ES-I3 (cell line): Measurements from ENCODE around the gene TIGD3.

ENCODE experiments used
- H3K36me3 ChIP-seq: 2 replicates; pipeline ENCODE4 v1.6.1; 2013; ENCODE audit warnings: mild to moderate bottlenecking, low read length, control low read depth, moderate library complexity; ENCODE audit not compliant: insufficient read depth
- H3K4me1 ChIP-seq: 2 replicates; pipeline ENCODE4 v1.6.1; 2013; ENCODE audit warnings: mild to moderate bottlenecking, control low read depth, low read length; ENCODE audit not compliant: insufficient read depth
- H3K9ac ChIP-seq: 2 replicates; pipeline ENCODE4 v1.6.1; 2013; ENCODE audit warnings: low read depth, mild to moderate bottlenecking, low read length, moderate library complexity
- H3K9me3 ChIP-seq: 2 replicates; pipeline ENCODE4 v1.6.1; 2013; ENCODE audit warnings: mild to moderate bottlenecking, low read length, moderate library complexity; ENCODE audit not compliant: control insufficient read depth, insufficient read depth

Gene TIGD3

GRCh38 chr11:65354265-65355012, at the start of gene TIGD3:
TSS of gene TIGD3 (plus strand) at chr11:65354751. CDS start at chr11:65355809, 1,058 bp downstream.
- Histone ChIP-seq H3K36me3 (no peaks in the 10 kb centered on the region; the same call in 1 of the 2 replicates), H3K9ac (peak within 1 kb of the TSS; percentile 74; the same call in 1 of the 2 replicates), H3K9me3 (no peaks in the 10 kb centered on the region), H3K4me1 (peaks cover 4% of the 10 kb centered on the region; the same call in 1 of the 2 replicates)

- Histone ChIP-seq H3K36me3 (no peaks in the 10 kb centered on the region; the same call in 1 of the 2 replicates), H3K4me1 (peaks cover 15% of the 10 kb centered on the region), H3K9ac (no peak overlapping the region), H3K9me3 (no peaks in the 10 kb centered on the region)
Measured at GRCh38 chr11:65305501-65306268, 48.9 kb upstream of the TIGD3 start.

- Histone ChIP-seq H3K9me3 (no peaks in the 10 kb centered on the region), H3K4me1 (peaks cover 15% of the 10 kb centered on the region; the same call in 1 of the 2 replicates), H3K9ac (no peak overlapping the region), H3K36me3 (no peaks in the 10 kb centered on the region; the same call in 1 of the 2 replicates)
Measured at GRCh38 chr11:65307298-65308229, 47.0 kb upstream of the TIGD3 start.

- Histone ChIP-seq H3K9ac (no peak overlapping the region), H3K4me1 (peaks cover 15% of the 10 kb centered on the region; the same call in 1 of the 2 replicates), H3K36me3 (no peaks in the 10 kb centered on the region; the same call in 1 of the 2 replicates), H3K9me3 (no peaks in the 10 kb centered on the region)
Measured at GRCh38 chr11:65308281-65308891, 46.2 kb upstream of the TIGD3 start.

- no peak overlapping the region for H3K9ac ChIP-seq
- H3K36me3 ChIP-seq, result no peaks in the 10 kb centered on the region
- no peaks in the 10 kb centered on the region for H3K9me3 ChIP-seq
- H3K4me1 ChIP-seq, result peaks cover 15% of the 10 kb centered on the region; the same call in 1 of the 2 replicates
Measured at GRCh38 chr11:65309006-65309405, 45.5 kb upstream of the TIGD3 start.

GRCh38 chr11:65310215-65310614, 44.3 kb upstream of the TIGD3 start:
- Histone ChIP-seq H3K36me3 (no peaks in the 10 kb centered on the region), H3K9ac (no peak overlapping the region), H3K9me3 (no peaks in the 10 kb centered on the region), H3K4me1 (peaks cover 15% of the 10 kb centered on the region; the same call in 1 of the 2 replicates)

- H3K9ac ChIP-seq, result no peak overlapping the region
- peaks cover 15% of the 10 kb centered on the region; the same call in 1 of the 2 replicates for H3K4me1 ChIP-seq
Measured at GRCh38 chr11:65310736-65311135, 43.8 kb upstream of the TIGD3 start.

GRCh38 chr11:65311170-65311678, 43.3 kb upstream of the TIGD3 start:
- H3K9me3 ChIP-seq, result no peaks in the 10 kb centered on the region
- H3K36me3 ChIP-seq, result no peaks in the 10 kb centered on the region
- H3K4me1 ChIP-seq, result peaks cover 17% of the 10 kb centered on the region; the same call in 1 of the 2 replicates
- no peak overlapping the region for H3K9ac ChIP-seq

More at GRCh38 chr11:65310736-65311135, 43.8 kb upstream of the TIGD3 start:
- Histone ChIP-seq H3K36me3 (no peaks in the 10 kb centered on the region), H3K9me3 (no peaks in the 10 kb centered on the region)

GRCh38 chr11:65314501-65315203, 39.9 kb upstream of the TIGD3 start, which contains the start of gene CDC42EP2:
TSS of gene CDC42EP2 (plus strand) at chr11:65314866. CDS start at chr11:65320899, 6,033 bp downstream.
- H3K36me3 ChIP-seq, result no peaks in the 10 kb centered on the region
- peak within 1 kb of the TSS; percentile 76 for H3K9ac ChIP-seq
- H3K9me3 ChIP-seq, result no peaks in the 10 kb centered on the region
- H3K4me1 ChIP-seq, result peaks cover 25% of the 10 kb centered on the region; the same call in 1 of the 2 replicates

GRCh38 chr11:65315204-65315865, 39.2 kb upstream of the TIGD3 start:
- H3K9ac ChIP-seq, result peak overlapping the region; percentile 76

GRCh38 chr11:65315866-65316226, 38.7 kb upstream of the TIGD3 start:
- peak overlapping the region; percentile 76; the same call in 1 of the 2 replicates for H3K9ac ChIP-seq
- H3K9me3 ChIP-seq, result no peaks in the 10 kb centered on the region
- peaks cover 19% of the 10 kb centered on the region; the same call in 1 of the 2 replicates for H3K4me1 ChIP-seq

More at GRCh38 chr11:65315204-65315865, 39.2 kb upstream of the TIGD3 start:
- no peaks in the 10 kb centered on the region for H3K36me3 ChIP-seq
- no peaks in the 10 kb centered on the region for H3K9me3 ChIP-seq
- peaks cover 24% of the 10 kb centered on the region; the same call in 1 of the 2 replicates for H3K4me1 ChIP-seq

More at GRCh38 chr11:65315866-65316226, 38.7 kb upstream of the TIGD3 start:
- H3K36me3 ChIP-seq, result no peaks in the 10 kb centered on the region
